HL-60/S4 treated with retinoic acid at 250 ng/mL for 4 days and 3 days (cell line): Measurements from ENCODE around the gene MPPE1.
"Not testable (repeated sequence)": the region's sequence is repeated elsewhere in the genome, so short reads cannot be mapped to it uniquely, and the experiment has no call there.

Experiments
- in situ Hi-C: fragments of 300-500 bp; cut with MboI; formaldehyde crosslinking; loops from 2 replicates; pipeline ENCODE4 v1.7.0; 2022; ENCODE audit warnings: low sequenced_read_pairs

The MPPE1 gene

GRCh38 chr18:11927497-11927896 lies 19.4 kb upstream of the MPPE1 start:
- in situ Hi-C loops = no loop called here

- in situ Hi-C loops = no loop called here
Measured at GRCh38 chr18:11925800-11926481, 17.8 kb upstream of the MPPE1 start.

GRCh38 chr18:11923450-11923849 lies 15.3 kb upstream of the MPPE1 start:
- in situ Hi-C loops = no loop called here

GRCh38 chr18:11919522-11919921 lies 11.4 kb upstream of the MPPE1 start:
- in situ Hi-C loops = not testable (repeated sequence)

- in situ Hi-C loops = not testable (repeated sequence)
Measured at GRCh38 chr18:11916880-11917279, 8.8 kb upstream of the MPPE1 start.

- in situ Hi-C loops = no loop called here
Measured at GRCh38 chr18:11909591-11910026, 1.5 kb upstream of the MPPE1 start.

- in situ Hi-C loops = no loop called here
Measured at GRCh38 chr18:11909061-11909455, 941 bp upstream of the MPPE1 start.

GRCh38 chr18:11906926-11907874 lies 917 bp downstream of the MPPE1 start:
- in situ Hi-C loops = no loop called here

- in situ Hi-C loops = no loop called here
Measured at GRCh38 chr18:11906176-11906575, 1.9 kb downstream of the MPPE1 start.

- in situ Hi-C loops = no loop called here
Measured at GRCh38 chr18:11905613-11906012, 2.5 kb downstream of the MPPE1 start.

GRCh38 chr18:11902522-11903292 lies 5.4 kb downstream of the MPPE1 start:
- in situ Hi-C loops = no loop called here

GRCh38 chr18:11901826-11902438 lies 6.2 kb downstream of the MPPE1 start:
- in situ Hi-C loops = no loop called here

GRCh38 chr18:11899063-11899462 lies 9.1 kb downstream of the MPPE1 start:
- in situ Hi-C loops = no loop called here

- in situ Hi-C loops = no loop called here
Measured at GRCh38 chr18:11897781-11898180, 10.3 kb downstream of the MPPE1 start.

- in situ Hi-C loops = not testable (repeated sequence)
Measured at GRCh38 chr18:11892438-11892837, 15.7 kb downstream of the MPPE1 start.

- in situ Hi-C loops = no loop called here
Measured at GRCh38 chr18:11891737-11892136, 16.4 kb downstream of the MPPE1 start.

GRCh38 chr18:11889284-11889683 lies 18.8 kb downstream of the MPPE1 start:
- in situ Hi-C loops = no loop called here

- in situ Hi-C loops = no loop called here
Measured at GRCh38 chr18:11888726-11889125, 19.4 kb downstream of the MPPE1 start.

GRCh38 chr18:11887328-11888128 lies 20.6 kb downstream of the MPPE1 start:
- in situ Hi-C loops = no loop called here

GRCh38 chr18:11886577-11887110 lies 21.5 kb downstream of the MPPE1 start:
- in situ Hi-C loops = no loop called here
